Brain microvascular endothelial cell (primary cell): Measurements from ENCODE around the gene LPIN1.
"Not testable (repeated sequence)": the region's sequence is repeated elsewhere in the genome, so short reads cannot be mapped to it uniquely, and the experiment has no call there.

Experiments
- DNase-seq: peaks from one replicate; pipeline ENCODE4 v3.0.0-alpha.2; 2020
- H3K27ac ChIP-seq: fragments of 250-450 bp; sonication (Bioruptor Pico); 2 replicates; pipeline ENCODE4 v1.5.1; 2020; ENCODE audit warnings: mild to moderate bottlenecking, moderate library complexity
- H3K27me3 ChIP-seq: fragments of 250-450 bp; sonication (Bioruptor Pico); replicated peaks from 2 replicates; pipeline ENCODE4 v1.5.1; 2020; ENCODE audit warnings: mild to moderate bottlenecking
- H3K36me3 ChIP-seq: fragments of 250-450 bp; sonication (Bioruptor Pico); replicated peaks from 2 replicates; pipeline ENCODE4 v1.5.1; 2020; ENCODE audit warnings: mild to moderate bottlenecking
- H3K4me3 ChIP-seq: 2 replicates; pipeline ENCODE4 v1.5.1; 2011; ENCODE audit warnings: low read depth, mild to moderate bottlenecking, control low read depth, low read length, moderate library complexity
- CTCF ChIP-seq: IDR thresholded peaks from 2 replicates; pipeline ENCODE4 v1.5.1; 2011; ENCODE audit warnings: low read depth, mild to moderate bottlenecking, moderate library complexity, low read length, control low read depth, inconsistent platforms; ENCODE audit errors: missing control alignments
- in situ Hi-C: cut with HindIII; loops from 2 replicates; pipeline ENCODE4 v1.10.0; 2017; ENCODE audit warnings: low sequenced_read_pairs, low pct_ligation_motif_present

LPIN1 gene

DNA sequence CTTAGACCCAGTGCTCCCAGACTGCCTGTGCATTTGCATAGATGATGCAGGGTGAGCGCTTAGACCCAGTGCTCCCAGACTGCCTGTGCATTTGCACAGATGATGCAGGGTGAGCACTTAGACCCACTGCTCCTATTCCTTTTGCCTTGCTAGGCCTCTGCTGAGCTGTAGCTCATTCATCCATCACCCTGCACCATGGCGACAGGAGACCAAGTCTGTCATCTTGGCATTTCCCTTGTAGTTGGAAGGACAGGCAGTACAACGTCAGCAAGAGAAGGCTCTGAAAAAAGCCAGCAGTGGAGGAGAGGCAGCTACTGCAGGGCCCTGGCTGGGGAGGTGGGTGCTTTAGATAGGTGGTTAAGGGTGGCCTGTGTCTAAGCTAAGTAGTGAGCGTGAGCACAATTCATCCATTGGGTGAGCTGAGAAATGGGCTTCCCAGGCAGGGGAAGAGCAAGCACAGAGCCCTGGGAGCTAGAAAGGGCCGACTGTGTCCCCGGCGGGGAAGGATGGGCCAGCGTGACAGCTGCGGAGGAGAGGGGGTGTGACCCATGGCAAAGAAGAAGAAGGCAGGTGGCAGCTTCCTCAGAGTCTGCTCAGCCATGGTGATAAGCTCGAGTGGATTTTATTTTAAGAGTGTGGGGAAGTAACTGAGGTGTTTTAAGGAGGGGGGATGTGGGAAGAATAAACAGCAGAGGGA, 108.8 kb downstream of the LPIN1 start:
- no peak for TF ChIP-seq CTCF
- no peak overlapping the region for H3K4me3 ChIP-seq
- in situ Hi-C loops: loop anchor here (25.0 kb wide), 1 partner anchor 857 kb away; the partner anchor contains the start of gene TRIB2
- no peaks in the 10 kb centered on the region for H3K36me3 ChIP-seq
- H3K27me3 ChIP-seq: no peaks in the 10 kb centered on the region
- DNase-seq: no peak
- no peak overlapping the region for H3K27ac ChIP-seq

- no peak overlapping the region for H3K27ac ChIP-seq
- in situ Hi-C loops: loop anchor here (25.0 kb wide), 1 partner anchor 856 kb away; the partner anchor contains the start of gene TRIB2
- no peak for TF ChIP-seq CTCF
- DNase-seq: no peak
- H3K36me3 ChIP-seq: no peaks in the 10 kb centered on the region
- H3K27me3 ChIP-seq: no peaks in the 10 kb centered on the region
- no peak overlapping the region for H3K4me3 ChIP-seq
These were observed 109.7 kb downstream of the LPIN1 start for GRCh38 chr2:11856095-11856494.

DNA sequence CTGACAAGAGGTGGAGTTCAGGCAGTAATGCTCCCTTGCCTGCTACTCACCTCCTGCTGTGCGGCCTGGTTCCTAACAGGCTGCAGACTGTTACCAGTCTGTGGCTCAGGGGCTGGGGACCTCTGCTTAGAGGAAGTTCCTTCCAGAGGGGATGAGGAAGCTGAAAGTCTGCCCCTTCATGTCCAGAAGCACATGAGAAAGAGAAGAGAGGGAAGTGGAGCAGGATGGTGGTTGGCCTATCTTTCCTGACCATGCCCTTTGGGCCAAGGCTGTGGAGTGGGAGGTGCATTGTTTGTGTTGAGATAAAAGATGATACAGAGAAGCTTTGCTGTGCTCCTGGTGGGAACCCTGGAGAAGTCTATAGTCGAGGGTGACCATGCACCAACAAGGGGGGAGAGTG, 112.5 kb downstream of the LPIN1 start:
- H3K27me3 ChIP-seq: no peaks in the 10 kb centered on the region
- no peak for DNase-seq
- in situ Hi-C loops: loop anchor here (25.0 kb wide), 1 partner anchor 853 kb away; the partner anchor contains the start of gene TRIB2
- no peak overlapping the region for H3K4me3 ChIP-seq
- no peaks in the 10 kb centered on the region for H3K36me3 ChIP-seq
- H3K27ac ChIP-seq: no peak overlapping the region
- TF ChIP-seq CTCF: no peak

GRCh38 chr2:11859975-11860374, 113.5 kb downstream of the LPIN1 start:
- H3K27me3 ChIP-seq, H3K4me3 ChIP-seq, H3K27ac ChIP-seq, H3K36me3 ChIP-seq, DNase-seq: not testable (repeated sequence)
- in situ Hi-C loops: loop anchor here (25.0 kb wide), 1 partner anchor 852 kb away; the partner anchor contains the start of gene TRIB2

GRCh38 chr2:11861044-11861443, 114.6 kb downstream of the LPIN1 start:
- no peak overlapping the region for H3K27ac ChIP-seq
- no peak overlapping the region for H3K4me3 ChIP-seq
- H3K27me3 ChIP-seq: no peaks in the 10 kb centered on the region
- in situ Hi-C loops: loop anchor here (25.0 kb wide), 1 partner anchor 851 kb away; the partner anchor contains the start of gene TRIB2
- no peak for DNase-seq
- no peak for TF ChIP-seq CTCF
- H3K36me3 ChIP-seq: no peaks in the 10 kb centered on the region

DNA sequence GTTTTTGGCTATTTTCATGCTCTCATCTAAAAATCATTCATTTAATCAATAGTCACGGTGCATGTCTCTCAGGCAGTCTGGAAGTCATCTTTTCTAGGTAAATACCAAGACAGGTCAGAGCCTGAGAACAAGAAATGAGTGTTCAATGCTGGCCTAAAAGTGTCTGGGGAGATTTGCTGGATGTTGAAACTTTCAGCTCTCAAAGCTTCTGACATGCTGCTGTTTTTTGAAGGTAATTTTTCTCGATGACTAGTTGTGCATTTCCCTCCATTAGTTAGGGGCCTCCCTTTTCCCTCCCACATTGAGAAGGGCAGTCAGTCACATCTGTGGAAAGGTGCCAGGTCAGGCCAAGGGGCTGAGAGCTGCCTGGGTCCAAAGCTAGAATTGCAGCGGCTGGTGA, 115.6 kb downstream of the LPIN1 start:
- Histone ChIP-seq H3K27me3 (no peaks in the 10 kb centered on the region), H3K27ac (no peak overlapping the region), H3K4me3 (no peak overlapping the region), H3K36me3 (no peaks in the 10 kb centered on the region)
- no peak for TF ChIP-seq CTCF
- in situ Hi-C loops: loop anchor here (25.0 kb wide), 1 partner anchor 850 kb away; the partner anchor contains the start of gene TRIB2
- no peak for DNase-seq
